Measurements from ENCODE around the gene AK2.

Gene AK2

GRCh38 chr1:32984455-32985171 is 52.1 kb downstream of the AK2 start:
- in situ Hi-C loops (cut with HindIII; ENCODE audit: low sequenced_read_pairs): no loop called here
- TF ChIP-seq, protein P1, sequence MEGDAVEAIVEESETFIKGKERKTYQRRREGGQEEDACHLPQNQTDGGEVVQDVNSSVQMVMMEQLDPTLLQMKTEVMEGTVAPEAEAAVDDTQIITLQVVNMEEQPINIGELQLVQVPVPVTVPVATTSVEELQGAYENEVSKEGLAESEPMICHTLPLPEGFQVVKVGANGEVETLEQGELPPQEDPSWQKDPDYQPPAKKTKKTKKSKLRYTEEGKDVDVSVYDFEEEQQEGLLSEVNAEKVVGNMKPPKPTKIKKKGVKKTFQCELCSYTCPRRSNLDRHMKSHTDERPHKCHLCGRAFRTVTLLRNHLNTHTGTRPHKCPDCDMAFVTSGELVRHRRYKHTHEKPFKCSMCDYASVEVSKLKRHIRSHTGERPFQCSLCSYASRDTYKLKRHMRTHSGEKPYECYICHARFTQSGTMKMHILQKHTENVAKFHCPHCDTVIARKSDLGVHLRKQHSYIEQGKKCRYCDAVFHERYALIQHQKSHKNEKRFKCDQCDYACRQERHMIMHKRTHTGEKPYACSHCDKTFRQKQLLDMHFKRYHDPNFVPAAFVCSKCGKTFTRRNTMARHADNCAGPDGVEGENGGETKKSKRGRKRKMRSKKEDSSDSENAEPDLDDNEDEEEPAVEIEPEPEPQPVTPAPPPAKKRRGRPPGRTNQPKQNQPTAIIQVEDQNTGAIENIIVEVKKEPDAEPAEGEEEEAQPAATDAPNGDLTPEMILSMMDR (IDR thresholded peaks at IDR 0.05; ENCODE audit: low read depth, low read length): no peak
- H3K4me3 ChIP-seq (ENCODE audit: low read depth, low read length): no peak overlapping the region
- DNase-seq (ENCODE audit: low read depth, low spot score): peak; percentile 46

GRCh38 chr1:32984090-32984454 is 52.6 kb downstream of the AK2 start:
- TF ChIP-seq, protein P1 (IDR thresholded peaks at IDR 0.05; ENCODE audit: low read depth, low read length): no peak
- H3K4me3 ChIP-seq (ENCODE audit: low read depth, low read length): no peak overlapping the region
- no peak for DNase-seq (ENCODE audit: low read depth, low spot score)
- in situ Hi-C loops (cut with HindIII; ENCODE audit: low sequenced_read_pairs): no loop called here

- in situ Hi-C loops (cut with HindIII; ENCODE audit: low sequenced_read_pairs): no loop called here
- no peak for DNase-seq (ENCODE audit: low read depth, low spot score)
- TF ChIP-seq, protein P1 (IDR thresholded peaks at IDR 0.05; ENCODE audit: low read depth, low read length): no peak
- no peak overlapping the region for H3K4me3 ChIP-seq (ENCODE audit: low read depth, low read length)
Observed at GRCh38 chr1:32983020-32983419, 53.7 kb downstream of the AK2 start.

DNA sequence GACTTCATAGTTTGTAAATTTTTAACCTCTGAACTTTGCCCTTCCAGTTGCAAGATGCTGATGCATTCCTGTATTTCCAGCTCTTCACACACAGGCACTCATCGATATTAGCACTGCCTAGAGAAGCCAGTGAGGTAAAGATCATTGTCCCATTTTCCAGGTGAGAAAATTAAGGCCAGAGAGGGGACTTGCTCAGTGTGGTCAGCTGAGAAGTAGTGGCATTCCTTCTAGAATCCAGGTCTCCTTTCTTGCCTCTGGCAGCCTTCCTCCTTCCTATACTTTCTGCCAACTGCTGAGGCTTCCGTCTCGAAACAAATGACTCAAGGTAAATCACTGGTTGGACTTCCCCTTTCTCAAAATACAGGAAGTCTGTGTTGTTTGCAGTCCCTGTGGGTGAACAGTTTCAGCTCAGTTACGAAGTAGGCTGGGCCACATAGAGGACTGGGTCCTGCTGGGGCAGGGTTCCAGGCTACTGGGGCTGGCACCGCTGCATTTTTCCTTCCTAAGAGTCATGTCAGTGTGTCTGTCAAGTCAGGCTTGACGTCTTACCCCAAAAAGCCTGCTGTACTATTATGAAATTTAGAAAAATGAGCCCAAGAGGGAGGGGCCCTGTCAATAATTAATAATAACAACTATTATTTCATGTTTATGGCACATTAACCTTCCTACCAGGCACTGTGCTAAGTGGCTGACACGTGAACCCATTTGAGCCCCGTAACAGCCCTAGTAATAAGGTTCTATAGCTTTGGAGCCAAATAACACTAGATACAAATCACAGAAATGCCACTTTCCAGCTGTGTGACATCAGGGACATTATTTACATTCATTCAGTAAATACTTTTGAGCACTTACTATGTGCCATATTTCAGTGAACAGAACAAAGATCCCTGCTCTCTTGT is 55.4 kb downstream of the AK2 start:
- peak; percentile 86 for DNase-seq (ENCODE audit: low read depth, low spot score)

GRCh38 chr1:32980080-32980479 is 56.6 kb downstream of the AK2 start:
- in situ Hi-C loops (cut with HindIII; ENCODE audit: low sequenced_read_pairs): no loop called here
- no peak for DNase-seq (ENCODE audit: low read depth, low spot score)

More for the DNA sequence above, 55.4 kb downstream of the AK2 start:
- in situ Hi-C loops (cut with HindIII; ENCODE audit: low sequenced_read_pairs): no loop called here
- TF ChIP-seq, protein P1 (IDR thresholded peaks at IDR 0.05; ENCODE audit: low read depth, low read length): no peak
- H3K4me3 ChIP-seq (ENCODE audit: low read depth, low read length): no peak overlapping the region

DNA sequence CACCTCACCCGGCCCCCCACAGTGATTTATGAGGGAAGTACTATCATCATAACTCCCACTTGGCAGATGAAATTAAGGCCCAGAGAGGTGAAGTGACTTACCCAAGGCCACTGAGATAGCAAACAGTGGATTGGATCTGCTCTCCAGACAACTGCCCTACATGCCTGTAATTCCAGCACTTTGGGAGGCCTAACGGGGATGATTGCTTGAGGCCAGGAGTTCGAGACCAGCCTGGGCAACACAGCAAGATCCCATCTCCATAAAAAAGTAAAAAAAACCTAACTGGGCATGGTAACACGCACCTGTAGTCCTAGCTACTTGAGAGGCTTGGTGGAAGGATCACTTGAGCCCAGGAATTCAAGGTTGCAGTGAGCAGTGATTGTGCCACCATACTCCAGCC is 57.8 kb downstream of the AK2 start:
- H3K4me3 ChIP-seq (ENCODE audit: low read depth, low read length): no peak overlapping the region
- in situ Hi-C loops (cut with HindIII; ENCODE audit: low sequenced_read_pairs): no loop called here
- TF ChIP-seq, protein P1 (IDR thresholded peaks at IDR 0.05; ENCODE audit: low read depth, low read length): no peak
- DNase-seq (ENCODE audit: low read depth, low spot score): no peak

More at GRCh38 chr1:32980080-32980479, 56.6 kb downstream of the AK2 start:
- H3K4me3 ChIP-seq (ENCODE audit: low read depth, low read length): no peak overlapping the region
- TF ChIP-seq, protein P1 (IDR thresholded peaks at IDR 0.05; ENCODE audit: low read depth, low read length): no peak
